ENCODE measurements around the gene ASS1. TPM values are rescaled to one million over a fixed set of nuclear protein-coding genes. Genes with fewer than 3 reads are reported as not detected.

The ASS1 gene
- total RNA-seq, 1 donor from 2014 or later = 3.1 TPM

DNA sequence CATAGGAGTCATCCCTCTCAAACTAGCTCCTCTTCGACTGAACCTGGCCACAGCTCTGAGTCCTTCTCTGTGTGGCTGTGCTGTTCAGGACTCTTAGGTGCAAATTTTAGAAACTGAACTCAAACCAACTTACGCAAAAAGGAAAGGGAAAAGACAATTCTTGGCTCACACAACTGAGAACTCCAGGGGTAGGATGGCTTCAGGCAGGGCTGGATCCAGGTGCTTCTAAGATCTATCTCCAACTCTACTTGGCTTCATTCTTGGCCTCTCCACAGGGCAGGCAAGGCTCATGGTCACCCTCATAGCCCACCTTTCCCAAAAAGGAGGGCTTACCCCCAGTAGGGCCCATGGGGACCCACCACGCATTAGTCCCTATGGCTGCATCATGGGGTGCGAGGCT is 8.1 kb downstream of the ASS1 start:
- no peaks in the 10 kb centered on the region for H3K4me1 Mint-ChIP-seq (ENCODE audit: unreplicated experiment)
- H3K27ac Mint-ChIP-seq (ENCODE audit: unreplicated experiment) = no peak overlapping the region
- TF ChIP-seq, protein P1, sequence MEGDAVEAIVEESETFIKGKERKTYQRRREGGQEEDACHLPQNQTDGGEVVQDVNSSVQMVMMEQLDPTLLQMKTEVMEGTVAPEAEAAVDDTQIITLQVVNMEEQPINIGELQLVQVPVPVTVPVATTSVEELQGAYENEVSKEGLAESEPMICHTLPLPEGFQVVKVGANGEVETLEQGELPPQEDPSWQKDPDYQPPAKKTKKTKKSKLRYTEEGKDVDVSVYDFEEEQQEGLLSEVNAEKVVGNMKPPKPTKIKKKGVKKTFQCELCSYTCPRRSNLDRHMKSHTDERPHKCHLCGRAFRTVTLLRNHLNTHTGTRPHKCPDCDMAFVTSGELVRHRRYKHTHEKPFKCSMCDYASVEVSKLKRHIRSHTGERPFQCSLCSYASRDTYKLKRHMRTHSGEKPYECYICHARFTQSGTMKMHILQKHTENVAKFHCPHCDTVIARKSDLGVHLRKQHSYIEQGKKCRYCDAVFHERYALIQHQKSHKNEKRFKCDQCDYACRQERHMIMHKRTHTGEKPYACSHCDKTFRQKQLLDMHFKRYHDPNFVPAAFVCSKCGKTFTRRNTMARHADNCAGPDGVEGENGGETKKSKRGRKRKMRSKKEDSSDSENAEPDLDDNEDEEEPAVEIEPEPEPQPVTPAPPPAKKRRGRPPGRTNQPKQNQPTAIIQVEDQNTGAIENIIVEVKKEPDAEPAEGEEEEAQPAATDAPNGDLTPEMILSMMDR (IDR thresholded peaks at IDR 0.05; ENCODE audit: unreplicated experiment) = no peak
- H3K9me3 Mint-ChIP-seq (ENCODE audit: unreplicated experiment) = no peaks in the 10 kb centered on the region
- no peaks in the 10 kb centered on the region for H3K27me3 Mint-ChIP-seq (ENCODE audit: unreplicated experiment)
- H3K4me3 Mint-ChIP-seq (ENCODE audit: unreplicated experiment) = no peak overlapping the region
- no peak for DNase-seq (ENCODE audit: low spot score)
- H3K36me3 Mint-ChIP-seq (ENCODE audit: low read depth, unreplicated experiment) = no peaks in the 10 kb centered on the region

DNA sequence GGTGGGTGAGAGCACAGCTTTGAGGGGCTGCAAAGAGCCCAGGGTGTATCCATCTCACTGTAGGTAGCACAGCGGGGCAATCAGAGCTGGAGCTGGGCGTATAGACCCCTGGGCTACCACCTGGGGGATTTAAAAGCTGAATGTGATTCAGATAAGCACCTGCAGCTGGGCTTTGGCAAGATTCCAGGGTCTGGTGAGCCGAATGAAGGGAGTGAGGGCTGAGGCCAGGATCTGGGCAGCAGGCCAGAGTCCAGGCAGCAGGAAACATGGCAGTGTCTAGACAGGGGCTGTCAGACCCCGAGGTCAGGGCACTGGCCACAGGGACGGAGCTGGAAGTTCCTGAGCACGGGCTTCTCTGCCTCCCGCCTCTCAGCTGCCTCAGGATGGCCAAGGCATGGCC is 8.7 kb downstream of the ASS1 start:
- H3K4me3 Mint-ChIP-seq (ENCODE audit: unreplicated experiment) = no peak overlapping the region
- H3K4me1 Mint-ChIP-seq (ENCODE audit: unreplicated experiment) = no peaks in the 10 kb centered on the region
- no peaks in the 10 kb centered on the region for H3K27me3 Mint-ChIP-seq (ENCODE audit: unreplicated experiment)
- H3K36me3 Mint-ChIP-seq (ENCODE audit: low read depth, unreplicated experiment) = no peaks in the 10 kb centered on the region
- no peaks in the 10 kb centered on the region for H3K9me3 Mint-ChIP-seq (ENCODE audit: unreplicated experiment)
- TF ChIP-seq, protein P1 (IDR thresholded peaks at IDR 0.05; ENCODE audit: unreplicated experiment) = no peak
- no peak overlapping the region for H3K27ac Mint-ChIP-seq (ENCODE audit: unreplicated experiment)
- DNase-seq (ENCODE audit: low spot score) = no peak

DNA sequence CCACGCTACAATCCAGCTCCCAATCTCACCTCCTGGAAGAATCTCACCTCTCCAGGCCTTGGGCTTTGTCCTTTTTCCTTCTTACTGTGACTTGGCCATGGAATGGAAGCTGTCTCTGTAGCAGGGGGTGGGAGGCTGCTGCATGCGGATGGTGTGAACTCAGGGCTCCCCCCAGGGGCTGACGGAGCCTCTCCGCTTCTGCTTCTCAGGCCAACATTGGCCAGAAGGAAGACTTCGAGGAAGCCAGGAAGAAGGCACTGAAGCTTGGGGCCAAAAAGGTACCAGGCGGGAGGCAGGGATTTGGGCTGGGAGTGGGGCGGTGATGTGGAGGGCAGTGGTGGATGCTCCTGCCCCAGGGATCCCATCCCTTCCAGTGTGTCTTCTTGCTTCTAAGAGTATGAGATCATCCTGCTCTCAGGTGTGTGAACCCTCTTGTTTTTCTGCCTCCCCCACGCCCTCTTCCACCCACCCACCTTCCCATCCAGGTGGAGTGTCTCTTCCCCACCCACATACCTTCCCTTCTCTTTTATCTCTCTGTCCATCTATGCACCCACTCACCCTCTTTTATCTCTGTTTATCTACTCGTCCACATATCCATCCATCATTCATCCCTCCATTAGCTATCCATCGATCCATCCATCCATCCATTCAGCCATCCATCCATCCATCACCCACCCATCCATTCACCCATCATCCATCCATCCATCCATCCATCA is 9.5 kb downstream of the ASS1 start:
- Mint-ChIP-seq H3K27me3 (ENCODE audit: unreplicated experiment) (peaks cover 1% of the 10 kb centered on the region), H3K36me3 (ENCODE audit: low read depth, unreplicated experiment) (no peaks in the 10 kb centered on the region), H3K4me1 (ENCODE audit: unreplicated experiment) (peaks cover 2% of the 10 kb centered on the region), H3K27ac (ENCODE audit: unreplicated experiment) (no peak overlapping the region), H3K4me3 (ENCODE audit: unreplicated experiment) (no peak overlapping the region), H3K9me3 (ENCODE audit: unreplicated experiment) (no peaks in the 10 kb centered on the region)
- TF ChIP-seq, protein P1 (IDR thresholded peaks at IDR 0.05; ENCODE audit: unreplicated experiment) = no peak
- no peak for DNase-seq (ENCODE audit: low spot score)

DNA sequence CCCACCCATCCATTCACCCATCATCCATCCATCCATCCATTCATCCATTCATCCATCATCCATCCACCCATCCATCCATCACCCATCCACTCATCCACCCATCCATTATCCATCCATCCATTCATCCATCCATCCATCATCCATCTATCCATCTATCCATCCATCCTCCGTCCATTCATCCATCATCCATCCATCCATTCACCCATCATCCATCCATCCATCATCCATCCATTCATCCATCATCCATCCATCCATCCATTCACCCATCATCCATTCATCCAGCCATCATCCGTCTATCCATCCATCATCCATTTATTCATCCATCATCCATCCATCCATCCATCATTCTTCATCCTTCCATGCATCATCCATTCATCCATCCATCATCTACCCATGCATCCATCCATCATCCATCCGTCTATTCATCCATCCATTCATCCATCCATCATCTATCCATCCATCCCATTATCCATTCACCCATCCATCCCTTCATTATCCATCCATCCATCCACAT is 10.1 kb downstream of the ASS1 start:
- TF ChIP-seq, protein P1 (IDR thresholded peaks at IDR 0.05; ENCODE audit: unreplicated experiment) = no peak
- Mint-ChIP-seq H3K4me1 (ENCODE audit: unreplicated experiment) (peaks cover 3% of the 10 kb centered on the region), H3K36me3 (ENCODE audit: low read depth, unreplicated experiment) (no peaks in the 10 kb centered on the region), H3K27ac (ENCODE audit: unreplicated experiment) (no peak overlapping the region), H3K9me3 (ENCODE audit: unreplicated experiment) (no peaks in the 10 kb centered on the region), H3K27me3 (ENCODE audit: unreplicated experiment) (peaks cover 2% of the 10 kb centered on the region), H3K4me3 (ENCODE audit: unreplicated experiment) (no peak overlapping the region)
- DNase-seq (ENCODE audit: low spot score) = no peak

DNA sequence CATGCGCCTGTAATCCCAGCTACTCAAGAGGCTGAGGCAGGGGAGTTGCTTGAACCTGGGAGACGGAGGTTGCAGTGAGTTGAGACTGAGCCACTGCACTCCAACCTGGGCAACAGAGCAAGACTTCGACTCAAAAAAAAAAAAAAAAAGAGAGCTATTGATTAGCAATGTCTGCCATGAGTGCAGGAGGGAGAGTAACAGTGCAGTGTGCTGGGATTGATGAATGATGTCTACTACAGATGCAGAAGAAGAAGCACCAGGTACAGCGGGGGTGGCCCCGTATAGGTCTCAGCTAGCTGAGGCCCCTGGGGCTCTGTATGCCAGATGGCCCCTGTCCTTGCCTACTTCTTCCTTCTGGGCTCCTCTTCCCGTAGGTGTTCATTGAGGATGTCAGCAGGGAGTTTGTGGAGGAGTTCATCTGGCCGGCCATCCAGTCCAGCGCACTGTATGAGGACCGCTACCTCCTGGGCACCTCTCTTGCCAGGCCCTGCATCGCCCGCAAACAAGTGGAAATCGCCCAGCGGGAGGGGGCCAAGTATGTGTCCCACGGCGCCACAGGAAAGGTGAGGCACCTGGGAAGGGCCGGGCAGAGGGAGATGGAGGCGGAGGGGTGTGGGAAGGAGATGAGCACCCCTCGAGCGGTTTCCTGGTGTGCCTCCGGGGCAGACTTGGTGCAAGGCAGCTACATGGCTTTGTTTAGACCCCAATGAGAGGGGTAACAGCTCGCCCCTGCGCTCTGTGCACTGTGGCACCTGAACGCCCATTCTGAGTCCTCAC is 13.5 kb downstream of the ASS1 start:
- Mint-ChIP-seq H3K27me3 (ENCODE audit: unreplicated experiment) (peaks cover 8% of the 10 kb centered on the region), H3K9me3 (ENCODE audit: unreplicated experiment) (no peaks in the 10 kb centered on the region), H3K27ac (ENCODE audit: unreplicated experiment) (no peak overlapping the region), H3K4me3 (ENCODE audit: unreplicated experiment) (no peak overlapping the region), H3K36me3 (ENCODE audit: low read depth, unreplicated experiment) (no peaks in the 10 kb centered on the region), H3K4me1 (ENCODE audit: unreplicated experiment) (peaks cover 6% of the 10 kb centered on the region)
- TF ChIP-seq, protein P1 (IDR thresholded peaks at IDR 0.05; ENCODE audit: unreplicated experiment) = no peak
- no peak for DNase-seq (ENCODE audit: low spot score)
